Measurements from ENCODE around the gene ABCB8.

DNA sequence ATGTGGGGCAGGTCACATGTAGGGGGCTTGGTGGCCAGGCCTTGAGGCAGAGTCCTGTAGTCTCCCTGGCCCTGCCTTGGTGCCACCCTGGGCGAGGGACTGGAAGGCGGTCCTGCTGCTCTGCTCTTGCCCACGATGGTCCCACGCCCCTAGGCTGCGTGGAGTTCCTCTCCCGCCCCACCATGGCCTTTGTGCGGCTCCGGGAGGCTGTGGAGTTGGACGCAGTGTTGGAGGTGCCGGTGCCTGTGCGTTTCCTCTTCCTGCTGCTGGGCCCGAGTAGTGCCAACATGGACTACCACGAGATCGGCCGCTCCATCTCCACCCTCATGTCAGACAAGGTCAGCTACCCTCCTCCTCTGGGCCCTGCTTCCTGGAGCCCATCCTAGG is 42.3 kb downstream of the ABCB8 start:
- TF ChIP-seq, protein P1, sequence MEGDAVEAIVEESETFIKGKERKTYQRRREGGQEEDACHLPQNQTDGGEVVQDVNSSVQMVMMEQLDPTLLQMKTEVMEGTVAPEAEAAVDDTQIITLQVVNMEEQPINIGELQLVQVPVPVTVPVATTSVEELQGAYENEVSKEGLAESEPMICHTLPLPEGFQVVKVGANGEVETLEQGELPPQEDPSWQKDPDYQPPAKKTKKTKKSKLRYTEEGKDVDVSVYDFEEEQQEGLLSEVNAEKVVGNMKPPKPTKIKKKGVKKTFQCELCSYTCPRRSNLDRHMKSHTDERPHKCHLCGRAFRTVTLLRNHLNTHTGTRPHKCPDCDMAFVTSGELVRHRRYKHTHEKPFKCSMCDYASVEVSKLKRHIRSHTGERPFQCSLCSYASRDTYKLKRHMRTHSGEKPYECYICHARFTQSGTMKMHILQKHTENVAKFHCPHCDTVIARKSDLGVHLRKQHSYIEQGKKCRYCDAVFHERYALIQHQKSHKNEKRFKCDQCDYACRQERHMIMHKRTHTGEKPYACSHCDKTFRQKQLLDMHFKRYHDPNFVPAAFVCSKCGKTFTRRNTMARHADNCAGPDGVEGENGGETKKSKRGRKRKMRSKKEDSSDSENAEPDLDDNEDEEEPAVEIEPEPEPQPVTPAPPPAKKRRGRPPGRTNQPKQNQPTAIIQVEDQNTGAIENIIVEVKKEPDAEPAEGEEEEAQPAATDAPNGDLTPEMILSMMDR (conservative IDR thresholded peaks at IDR 0.05): no peak
- no peak for TF ChIP-seq ZFX (IDR thresholded peaks at IDR 0.05)

All from C4-2B (cell line).